EH (cell line): ENCODE results near the gene SRGAP3.
"Not testable (repeated sequence)": the region's sequence is repeated elsewhere in the genome, so short reads cannot be mapped to it uniquely, and the experiment has no call there.

ENCODE experiments used
- DNase-seq: peaks from one replicate; pipeline ENCODE4 v3.0.0-alpha.2; 2015; ENCODE audit warnings: low read depth

The SRGAP3 gene

DNA sequence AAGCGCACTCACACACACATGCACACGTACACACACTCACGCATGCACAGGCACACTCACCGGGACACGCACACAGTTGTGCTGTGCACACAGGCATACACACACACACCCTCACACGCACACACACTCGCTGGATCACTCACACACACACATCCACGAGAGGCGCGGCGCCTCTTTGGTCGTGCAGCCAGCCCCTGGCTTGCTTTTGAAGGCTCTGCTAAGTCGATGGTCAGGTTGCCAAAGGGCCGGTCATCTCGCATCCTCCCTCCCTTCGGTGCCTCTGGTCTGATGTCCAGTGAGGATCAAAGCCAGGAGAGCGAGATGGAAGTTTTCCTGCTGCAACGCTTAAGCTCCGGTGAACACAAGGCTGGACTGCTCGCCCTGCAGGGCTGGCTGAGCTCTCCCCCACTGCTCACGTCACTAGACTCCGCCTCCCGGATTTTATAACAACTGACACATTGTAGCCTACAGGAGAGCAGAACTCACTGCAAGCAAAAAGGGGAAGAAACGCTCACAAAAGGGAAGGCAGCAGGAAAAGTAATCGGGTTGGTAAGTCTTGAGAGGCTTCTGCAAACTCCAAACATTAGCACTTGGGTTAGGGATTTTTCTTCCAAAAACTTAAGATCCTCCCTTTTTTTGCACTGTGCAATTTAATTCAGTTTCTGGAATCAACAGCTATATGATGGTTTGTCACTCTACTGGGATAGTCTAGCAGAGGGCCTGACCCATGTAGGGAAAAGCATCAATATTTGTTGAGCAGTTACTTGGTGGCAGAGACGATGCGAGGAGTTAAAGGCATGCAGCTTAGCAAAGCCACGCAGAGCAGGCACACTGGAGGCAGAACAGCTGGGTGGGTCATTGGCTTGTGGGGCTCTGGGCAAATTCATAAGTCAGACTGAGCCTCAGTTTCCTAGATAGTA lies at the start of gene SRGAP3:
TSS of gene SRGAP3 (minus strand) at position 374 of the 920 bp plus-strand sequence. CDS start 695 bp downstream, outside the sequence.
- DNase-seq = peak; percentile 88

DNA sequence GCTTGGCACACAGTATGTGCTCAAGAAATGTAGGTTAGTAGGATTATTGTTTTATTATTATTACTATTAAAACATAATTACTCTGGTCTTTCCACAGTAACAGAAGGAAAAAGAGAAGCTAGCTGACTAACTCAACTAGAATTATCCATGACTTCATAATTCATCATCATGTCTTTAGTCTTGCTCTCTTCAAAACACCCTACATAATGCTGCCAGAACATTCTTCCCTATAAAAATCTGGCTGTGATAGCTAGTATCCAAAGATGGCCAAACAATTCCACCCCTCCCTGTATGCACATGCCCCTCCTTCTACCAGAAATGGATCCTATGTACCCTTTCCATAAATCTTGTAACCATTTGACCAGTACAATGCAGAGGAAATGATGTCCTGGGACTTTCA lies 48.8 kb upstream of the SRGAP3 start:
- DNase-seq = peak; percentile 32

DNA sequence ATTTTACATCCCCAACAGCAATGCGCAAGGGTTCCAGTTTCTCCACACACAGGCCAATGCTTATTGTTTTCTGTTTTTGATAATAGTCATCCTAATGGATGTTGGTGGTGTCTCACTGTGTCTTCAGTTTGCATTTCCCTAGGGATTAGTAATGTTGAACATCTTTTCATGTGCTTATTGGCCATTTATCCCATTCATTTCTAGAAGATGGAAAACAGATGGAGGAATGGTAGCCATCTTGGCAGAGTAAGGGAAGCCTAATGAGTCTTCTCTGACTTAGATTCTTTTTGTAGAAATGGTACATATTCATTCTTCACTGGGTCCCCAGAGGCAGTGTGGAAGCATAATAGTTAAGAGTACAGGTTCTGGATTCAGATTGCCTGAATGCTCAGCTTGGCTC lies 46.8 kb upstream of the SRGAP3 start:
- DNase-seq = no peak

DNA sequence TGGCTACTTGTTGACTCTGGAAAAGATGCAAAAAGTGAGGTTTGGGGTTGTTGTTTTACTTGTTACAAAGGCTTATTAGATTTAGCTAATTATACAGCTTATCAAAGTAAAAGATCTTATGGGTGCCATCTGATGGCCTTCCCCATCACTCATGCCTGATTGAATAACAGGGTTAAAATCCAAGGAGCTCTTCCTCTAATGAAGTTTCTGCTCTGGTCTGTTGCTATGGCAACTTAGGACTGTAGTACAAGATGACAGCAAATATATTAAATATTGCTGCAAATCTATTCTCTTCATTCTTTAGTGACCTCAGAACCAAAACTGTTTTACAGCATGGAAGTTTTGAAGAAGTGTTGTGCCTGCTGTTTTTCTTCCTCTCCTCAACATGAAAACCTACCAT lies 45.6 kb upstream of the SRGAP3 start:
- no peak for DNase-seq

DNA sequence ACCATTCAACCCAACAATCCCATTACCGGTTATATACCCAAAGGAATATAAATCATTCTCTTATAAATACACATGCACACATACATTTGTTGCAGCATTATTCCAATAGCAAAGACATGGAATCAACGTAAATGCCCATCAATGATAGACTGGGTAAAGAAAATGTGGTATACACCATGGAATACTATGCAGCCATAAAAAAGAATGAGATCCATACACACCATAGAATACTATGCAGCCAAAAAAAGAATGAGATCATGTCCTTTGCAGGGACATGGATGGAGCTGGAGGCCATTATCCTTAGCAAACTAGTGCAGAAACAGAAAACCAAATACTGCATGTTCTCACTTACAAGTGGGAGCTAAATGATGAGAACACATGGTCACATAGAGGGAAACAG lies 44.5 kb upstream of the SRGAP3 start:
- not testable (repeated sequence) for DNase-seq

DNA sequence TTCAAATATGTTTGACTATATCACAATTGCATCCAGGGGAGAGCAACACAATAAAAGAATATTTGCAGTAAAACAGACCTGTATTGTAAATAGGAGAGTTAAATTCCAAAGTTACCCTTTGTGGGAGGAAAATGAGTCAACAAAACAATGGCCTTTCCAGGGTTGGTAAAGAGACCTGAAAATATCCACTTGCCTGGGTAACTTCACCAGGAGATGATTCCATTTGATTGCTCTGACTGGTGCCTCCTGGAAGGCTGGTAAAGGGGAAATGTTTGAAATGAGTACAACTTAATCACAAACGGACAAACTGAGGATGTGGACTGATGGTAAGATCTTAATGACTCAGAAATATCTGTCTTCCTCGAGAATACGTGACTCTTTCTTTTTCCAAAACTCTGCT lies 43.6 kb upstream of the SRGAP3 start:
- DNase-seq = no peak

DNA sequence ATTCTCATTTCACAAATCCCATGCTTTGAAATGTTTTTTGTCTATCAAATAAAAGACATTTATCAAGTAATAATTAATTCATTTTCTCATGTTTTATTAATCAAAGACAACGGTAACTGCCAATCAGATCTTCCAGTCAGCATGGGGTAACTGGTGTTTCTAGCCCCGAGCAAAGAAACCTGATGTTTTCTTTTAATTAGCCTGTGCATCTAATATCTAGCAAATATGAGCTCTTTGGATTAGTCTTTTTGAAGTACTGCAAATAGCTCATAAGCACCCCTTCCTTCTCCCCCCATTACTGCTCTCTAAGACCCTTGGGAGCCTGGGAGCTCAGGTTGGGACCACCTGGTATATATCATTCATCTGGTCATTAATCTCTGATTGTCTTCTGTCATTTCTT lies 43.1 kb upstream of the SRGAP3 start:
- DNase-seq = no peak

DNA sequence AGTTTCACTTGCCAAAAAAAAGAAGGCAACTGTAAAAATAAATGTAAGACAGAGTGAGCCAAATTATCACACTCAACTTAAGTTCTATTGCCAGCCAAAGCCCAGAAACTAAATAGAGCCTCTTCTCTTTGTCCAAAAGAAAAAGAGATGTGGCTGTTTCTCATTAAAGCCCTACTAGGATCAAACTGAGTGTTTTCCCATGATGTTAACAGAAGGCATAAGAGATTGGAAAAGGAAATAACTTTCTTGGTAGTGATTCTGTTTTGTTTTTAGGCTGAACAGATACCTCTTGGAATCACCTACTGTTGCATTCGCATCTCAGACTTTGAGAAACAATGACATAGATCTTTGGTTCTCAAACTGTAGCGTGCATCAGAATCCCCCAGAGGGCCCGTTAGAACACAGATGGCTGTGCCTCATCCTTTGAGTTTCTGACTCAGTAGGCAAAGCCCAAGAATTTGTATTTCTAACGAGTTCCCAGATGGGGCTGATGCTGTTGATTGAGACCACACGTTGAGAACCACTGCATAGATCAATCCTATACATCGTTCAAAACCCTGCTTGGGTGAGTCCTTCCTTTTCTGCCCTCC lies 42.5 kb upstream of the SRGAP3 start:
- no peak for DNase-seq

DNA sequence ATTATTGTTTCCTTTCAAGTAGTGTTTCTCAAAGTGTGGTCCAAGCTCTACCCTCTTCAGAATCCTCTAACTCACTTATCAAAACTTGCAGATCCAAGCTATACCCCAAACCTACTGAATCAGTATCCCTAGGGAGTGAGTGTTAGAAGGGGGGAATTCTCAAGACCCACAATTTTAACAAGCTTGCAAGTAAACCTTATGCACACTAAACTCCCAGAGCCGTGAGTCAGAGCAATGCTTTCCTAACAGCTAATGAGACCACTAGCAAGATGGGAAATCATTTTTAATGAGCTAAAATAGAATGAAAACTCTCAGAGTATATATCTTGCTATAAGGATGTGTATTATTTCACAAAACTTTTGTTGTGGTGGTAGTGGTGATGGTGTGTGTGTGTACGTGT lies 41.1 kb upstream of the SRGAP3 start:
- no peak for DNase-seq

DNA sequence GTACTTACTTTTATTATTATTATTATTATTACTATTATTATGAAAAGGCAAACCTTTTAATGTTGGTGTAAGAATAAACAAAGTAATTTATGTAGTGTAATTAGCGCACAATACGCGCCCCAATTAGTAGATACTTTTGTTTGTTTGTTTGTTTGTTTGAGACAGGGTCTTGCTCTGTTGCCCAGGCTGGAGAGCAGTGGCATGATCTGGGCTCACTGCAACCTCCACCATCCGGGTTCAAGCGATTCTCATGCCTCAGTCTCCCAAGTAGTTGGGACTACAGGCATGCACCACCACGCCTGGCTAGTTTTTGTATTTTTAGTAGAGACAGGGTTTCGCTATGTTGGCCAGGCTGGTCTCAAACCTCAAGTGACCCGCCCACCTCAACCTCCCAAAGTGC lies 32.1 kb upstream of the SRGAP3 start:
- DNase-seq = not testable (repeated sequence)

DNA sequence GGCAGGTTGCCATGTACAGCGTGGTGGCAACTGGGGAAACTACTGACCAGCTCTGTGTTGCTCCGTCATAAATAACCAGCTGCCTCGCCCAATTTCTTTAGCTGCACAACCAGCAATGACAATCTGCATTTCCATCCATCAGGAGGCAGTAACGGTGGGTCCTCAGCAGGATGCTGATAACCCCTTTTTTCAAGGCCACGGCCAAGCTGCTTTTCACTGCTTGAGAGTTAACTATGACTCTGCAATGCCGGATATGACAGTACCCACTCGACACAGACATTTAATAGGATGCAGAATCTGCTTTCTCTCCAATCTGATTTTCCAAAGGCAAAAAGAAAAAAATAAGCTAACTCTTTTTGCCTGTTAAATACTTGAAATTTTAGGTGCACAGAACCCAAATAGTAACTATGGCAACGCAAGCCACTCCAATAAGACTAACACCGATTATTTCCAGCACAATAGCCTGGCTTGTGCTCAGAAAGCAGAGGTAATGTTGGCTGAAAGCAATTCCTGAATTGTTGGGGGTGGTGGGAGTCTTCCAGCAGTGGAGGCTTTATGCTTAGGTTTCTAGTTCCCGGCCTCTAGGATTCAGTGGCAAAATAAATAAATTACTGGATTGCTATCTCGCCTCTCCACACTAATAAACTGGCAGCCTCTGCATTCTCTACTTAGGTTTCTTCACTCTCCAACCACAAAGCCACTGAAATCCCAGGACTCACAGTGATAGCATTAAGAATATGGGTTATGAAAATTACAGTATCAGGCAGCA lies 31.2 kb upstream of the SRGAP3 start:
- peak; percentile 39 for DNase-seq

DNA sequence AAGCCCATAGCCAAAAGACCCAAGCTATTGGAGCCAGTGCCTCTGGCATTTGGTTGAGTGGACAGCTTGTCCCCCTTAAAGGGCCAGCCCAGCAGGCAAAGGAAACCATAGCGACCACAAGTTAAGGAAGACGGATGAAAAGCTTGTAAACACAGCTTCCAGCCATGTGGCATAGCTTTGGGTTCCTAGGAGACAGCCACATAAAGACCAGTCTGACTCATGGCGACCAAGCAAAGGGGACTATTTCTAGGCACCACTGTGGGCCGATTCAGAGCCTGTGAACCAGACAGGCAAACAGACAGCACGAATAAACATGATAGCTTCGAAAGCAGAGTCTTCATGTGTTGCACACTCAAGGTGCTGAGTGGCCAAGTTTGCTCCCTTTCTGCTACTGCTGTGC lies 30.5 kb upstream of the SRGAP3 start:
- DNase-seq = peak; percentile 66

DNA sequence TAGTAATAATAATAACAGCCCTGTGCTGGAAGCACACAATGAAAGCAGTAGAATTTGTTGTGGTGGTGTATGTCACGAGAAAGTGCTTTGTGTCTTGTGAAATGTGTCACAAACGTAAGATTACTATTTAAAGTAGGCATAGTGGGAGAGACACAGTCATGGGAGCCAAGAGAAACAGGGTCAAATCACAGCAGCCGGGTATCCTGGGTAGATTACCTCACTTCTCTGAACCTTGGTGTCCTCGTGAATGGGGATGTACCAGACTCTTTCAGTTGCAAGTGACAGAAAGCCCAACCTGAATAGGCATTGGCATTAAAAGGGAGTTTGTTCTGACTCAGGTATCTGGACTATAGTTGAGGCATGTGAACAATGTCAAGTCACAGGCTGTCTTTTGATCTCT lies 29.1 kb upstream of the SRGAP3 start:
- no peak for DNase-seq

DNA sequence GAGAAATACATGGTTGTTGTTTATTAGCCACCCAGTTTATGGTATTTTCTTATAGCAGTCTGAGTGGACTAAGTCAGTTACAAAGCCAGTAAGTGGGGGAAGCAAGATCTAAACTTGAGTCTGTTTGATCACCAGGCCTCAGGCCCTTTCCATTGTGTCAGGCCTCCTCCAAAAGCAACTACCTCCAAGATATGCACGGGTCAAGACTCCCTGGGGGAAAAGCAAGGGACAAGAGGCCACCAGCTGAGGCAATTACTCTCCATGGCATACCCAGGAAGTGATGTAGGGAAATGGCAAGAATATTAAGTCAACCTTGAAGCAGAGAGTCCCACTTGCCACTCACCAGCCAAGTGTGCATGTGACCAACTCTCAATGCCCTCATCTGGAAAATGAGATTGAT lies 28.6 kb upstream of the SRGAP3 start:
- DNase-seq = no peak

DNA sequence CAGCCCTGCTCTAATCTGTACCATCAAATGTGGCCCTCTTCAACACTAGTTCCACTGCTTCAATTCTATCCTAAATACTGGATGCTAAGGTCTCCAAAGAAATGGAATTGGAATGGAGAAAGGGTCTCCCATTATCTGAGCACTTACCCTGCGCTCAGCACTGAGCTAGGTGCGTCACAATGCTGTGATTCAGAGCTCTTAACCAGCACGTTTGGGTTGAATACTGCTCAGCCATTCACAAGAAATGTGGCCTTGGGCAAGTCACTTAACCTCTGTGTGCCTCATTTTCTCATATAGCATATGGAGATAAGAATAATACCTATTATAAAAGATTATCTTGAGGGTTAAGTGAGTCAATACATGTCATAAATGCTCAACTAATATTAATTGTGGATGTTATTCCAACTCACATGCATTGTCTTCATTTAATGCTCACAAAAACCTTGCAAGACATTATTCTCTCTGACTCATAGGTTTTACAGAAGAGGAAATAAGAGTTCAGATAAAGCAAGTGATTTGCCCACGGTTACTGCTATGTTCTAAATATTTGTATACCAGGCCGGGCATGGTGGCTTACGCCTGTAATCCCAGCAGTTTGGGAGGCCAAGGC lies 27.4 kb upstream of the SRGAP3 start:
- no peak for DNase-seq

DNA sequence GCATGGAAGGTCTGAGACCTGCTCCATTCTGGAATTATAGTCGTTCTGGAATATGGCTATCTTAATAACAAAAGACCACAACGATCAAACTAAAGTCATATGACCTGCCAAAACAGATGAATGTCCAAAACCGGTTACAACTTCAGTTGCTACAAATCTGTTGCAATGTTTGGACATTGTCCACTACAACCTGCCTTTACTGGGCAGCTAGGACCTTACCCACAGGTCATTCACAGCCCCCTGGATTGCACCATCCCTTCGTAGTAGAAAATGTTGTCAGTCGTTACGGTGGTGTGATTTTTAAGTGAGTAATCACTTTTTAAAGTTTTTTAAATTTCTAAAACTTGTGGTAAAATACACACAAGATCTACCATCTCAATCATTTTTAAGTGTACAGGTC lies 22.5 kb upstream of the SRGAP3 start:
- DNase-seq = no peak

DNA sequence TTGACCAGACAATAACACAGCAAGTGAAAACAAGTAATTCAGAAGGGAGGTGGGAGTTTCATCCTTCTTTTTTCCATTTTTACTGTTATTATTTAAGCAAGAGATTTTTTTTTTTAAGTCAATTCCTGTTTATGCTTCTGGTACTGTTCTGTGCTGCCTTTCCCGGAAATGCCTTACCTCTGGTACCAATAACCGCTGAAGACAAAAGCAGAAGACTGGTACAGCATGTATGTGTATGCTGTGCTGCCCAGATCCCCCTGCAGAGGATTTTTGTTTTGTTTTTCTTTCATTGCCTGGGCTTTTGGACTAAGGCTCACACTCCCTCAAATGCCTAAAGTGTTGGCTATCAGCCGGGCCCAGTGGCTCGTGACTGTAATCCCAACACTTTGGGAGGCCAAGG lies 21.3 kb upstream of the SRGAP3 start:
- no peak for DNase-seq

DNA sequence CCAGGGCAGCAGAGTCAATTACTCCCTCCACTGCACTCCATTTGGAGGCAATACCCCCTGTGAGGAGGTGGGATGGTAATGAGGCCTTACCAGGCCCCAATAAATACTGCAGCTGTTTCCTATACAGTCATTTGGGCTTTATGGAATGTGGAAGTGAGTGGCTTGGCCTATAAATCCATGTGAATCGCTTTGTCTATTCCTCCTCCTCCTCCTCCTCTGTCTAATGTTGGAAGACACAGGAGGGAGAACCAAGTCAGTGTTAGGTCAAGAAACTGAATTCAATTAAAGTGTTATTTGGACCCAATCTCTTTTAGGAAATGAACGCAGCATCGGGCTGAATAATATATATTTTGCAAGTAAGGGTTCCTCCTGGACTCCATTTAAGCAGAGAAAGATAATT lies 17.3 kb upstream of the SRGAP3 start:
- DNase-seq = no peak

DNA sequence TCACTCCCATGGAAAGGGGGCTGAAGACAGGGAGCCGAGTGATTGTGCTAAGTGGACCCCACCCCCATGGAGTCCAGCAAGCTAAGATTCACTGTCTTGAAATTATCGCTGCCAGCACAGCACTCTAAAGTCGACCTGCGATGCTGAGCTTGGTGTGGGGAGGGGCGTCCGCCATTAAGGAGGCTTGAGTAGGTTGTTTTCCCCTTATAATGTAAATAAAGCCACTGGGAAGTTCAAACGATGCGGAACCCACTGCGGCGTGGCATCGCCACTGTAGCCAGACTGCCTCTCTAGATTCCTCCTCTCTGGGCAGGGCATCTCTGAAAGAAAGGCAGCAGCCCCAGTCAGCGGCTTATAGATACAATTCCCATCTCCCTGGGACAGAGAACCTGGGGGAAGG lies 10.9 kb upstream of the SRGAP3 start:
- DNase-seq = no peak

DNA sequence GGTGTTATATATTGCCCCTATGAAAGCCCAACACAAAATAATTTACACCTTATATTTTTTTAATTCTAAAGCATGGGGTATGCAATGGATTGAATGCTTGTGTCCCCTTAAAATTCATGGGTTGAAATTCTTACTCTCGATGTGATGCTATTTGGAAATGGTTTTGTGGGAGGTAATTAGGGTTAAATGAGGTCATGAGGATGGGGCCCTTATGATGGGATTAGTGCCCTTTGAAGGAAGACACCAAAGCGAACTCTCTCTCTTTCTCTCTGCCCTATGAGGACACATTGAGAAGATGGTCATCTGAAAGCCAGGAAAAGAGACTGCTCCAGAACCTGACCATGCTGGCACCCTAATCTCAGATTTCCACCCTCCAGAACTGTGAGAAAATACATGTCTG lies 7.6 kb upstream of the SRGAP3 start:
- DNase-seq = no peak

DNA sequence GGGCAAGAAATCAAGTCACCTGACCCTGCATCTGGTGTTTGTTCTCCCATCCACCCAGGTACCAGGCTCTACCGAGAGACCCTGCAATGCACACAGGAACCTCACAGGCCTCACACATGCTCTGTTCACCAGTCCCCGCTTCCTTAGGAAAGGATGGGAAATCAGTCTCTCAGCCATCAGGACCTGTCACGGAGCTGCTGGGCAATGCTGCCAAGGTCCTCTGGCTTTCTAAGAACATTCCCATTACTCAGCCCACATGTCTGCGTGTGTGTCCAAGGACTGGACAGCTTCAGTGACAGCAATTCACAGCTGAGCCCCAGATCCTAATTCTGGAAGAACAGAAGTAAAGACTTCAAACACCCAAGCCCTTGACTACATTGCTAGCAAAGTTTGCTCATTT lies 6.5 kb upstream of the SRGAP3 start:
- no peak for DNase-seq

DNA sequence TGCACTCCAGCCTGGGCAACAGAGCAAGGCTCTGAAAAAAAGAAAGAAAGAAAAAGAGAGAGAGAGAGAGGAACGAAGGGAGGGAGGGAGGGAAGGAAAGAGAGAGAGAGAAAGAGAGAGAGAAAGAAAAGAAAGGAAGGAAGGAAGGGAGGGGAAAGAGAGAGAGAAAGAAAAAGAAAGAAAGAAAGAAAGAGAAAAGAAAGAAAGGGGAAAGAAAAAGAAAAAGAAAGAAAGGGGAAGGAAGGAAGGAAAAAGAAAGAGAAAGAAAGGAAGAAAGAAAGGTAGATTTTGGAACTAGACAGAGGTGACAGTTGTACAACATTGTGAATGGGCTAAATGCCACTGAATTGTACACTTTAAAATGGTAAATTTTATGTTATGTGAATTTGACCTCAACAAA lies 5.3 kb upstream of the SRGAP3 start:
- no peak for DNase-seq

DNA sequence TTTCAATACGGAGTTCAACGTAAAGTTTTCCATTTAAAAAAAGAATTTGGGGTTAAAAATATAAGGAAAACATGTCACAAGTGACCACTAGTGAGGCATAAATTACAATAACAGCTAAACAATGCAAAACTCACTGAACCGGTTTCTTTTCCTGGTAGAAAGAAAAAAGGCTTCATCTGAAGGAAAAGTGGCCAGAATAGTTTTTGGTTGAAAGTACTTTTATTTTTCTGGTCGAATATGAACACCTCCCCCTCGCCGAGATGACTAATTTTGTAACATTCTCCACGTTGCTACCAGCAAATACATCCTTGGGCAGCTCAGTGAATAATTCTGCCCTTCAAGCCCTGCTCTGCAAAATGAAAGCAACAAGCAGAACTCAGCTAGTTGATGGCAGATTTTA lies 3.9 kb upstream of the SRGAP3 start:
- no peak for DNase-seq
